GM12878 (cell line): ENCODE measurements around the gene ARHGAP44. TPM values are rescaled to one million over a fixed set of nuclear protein-coding genes. Genes with fewer than 3 reads are reported as not detected.

Experiments used
- ATAC-seq: fragments of 200-7000 bp; cut with Tn5 transposase; 3 replicates; pipeline ENCODE4 v1.9.1; 2020; ENCODE audit warnings: mild to moderate bottlenecking, moderate library complexity
- BruUV-seq: library from RNA; stranded (reverse); fragments of 400-500 nt; replicated peaks from 2 replicates; lab custom pipeline; 2021; lab: Mats Ljungman, UMichigan
- CTCF ChIA-PET: fragments of 300-600 bp; sonication (Branson Sonifier 250); formaldehyde crosslinking; extraction: SDS; loops from one replicate; lab custom pipeline; 2021; ENCODE audit warnings: inconsistent platforms; lab: Yijun Ruan, JAX
- POLR2A ChIA-PET: fragments of 350-600 bp; formaldehyde crosslinking; extraction: SDS; loops from one replicate; lab custom pipeline; 2021; ENCODE audit warnings: inconsistent platforms; lab: Charles Lee
- RAD21 ChIA-PET: fragments of 300-600 bp; sonication (Branson Sonifier 250); formaldehyde crosslinking; loops from one replicate; lab custom pipeline; 2023; ENCODE audit warnings: antibody characterized with exemption; ENCODE audit not compliant: unreplicated experiment; lab: Charles Lee
- SMC1A ChIA-PET: fragments of 300-600 bp; sonication (Branson Sonifier 250); formaldehyde crosslinking; loops from one replicate; lab custom pipeline; 2023; ENCODE audit not compliant: unreplicated experiment, uncharacterized antibody; lab: Charles Lee
- DNase-seq: peaks from one replicate; pipeline ENCODE4 v3.0.0-alpha.2; 2011; ENCODE audit warnings: low read depth, low spot score
- FAIRE-seq: peaks from 3 replicates; lab custom pipeline; 2011; peaks lifted over from hg19 to GRCh38; lab: Jason Lieb, UNC
- H2AFZ ChIP-seq: 2 replicates; pipeline ENCODE4 v1.6.0; 2011; ENCODE audit warnings: low read depth, low read length, control low read depth; ENCODE audit not compliant: control insufficient read depth
- H3K27ac ChIP-seq: 2 replicates; pipeline ENCODE4 v1.5.1; 2011; ENCODE audit warnings: control low read depth; ENCODE audit not compliant: control insufficient read depth, insufficient read depth
- H3K27me3 ChIP-seq, 2 experiments: replicated peaks in 1 of 2; 2 replicates each; pipeline versions ENCODE4 v1.6.0 to v1.6.1; 2011; ENCODE audit warnings: low read length in 1 of 2; ENCODE audit not compliant: control insufficient read depth in 2 of 2, insufficient read depth in 2 of 2
- H3K36me3 ChIP-seq, 2 experiments: 2 replicates each; pipeline ENCODE4 v1.5.1; 2011; ENCODE audit warnings: low read length in 1 of 2; ENCODE audit not compliant: control insufficient read depth in 2 of 2, insufficient read depth in 2 of 2
- H3K4me1 ChIP-seq: 2 replicates; pipeline ENCODE4 v1.6.1; 2011; ENCODE audit warnings: mild to moderate bottlenecking, low read length, moderate library complexity, mixed read lengths; ENCODE audit not compliant: control insufficient read depth, insufficient read depth
- H3K4me2 ChIP-seq: 2 replicates; pipeline ENCODE4 v1.6.0; 2011; ENCODE audit warnings: control low read depth; ENCODE audit not compliant: control insufficient read depth, insufficient read depth
- H3K4me3 ChIP-seq: fragments of 200-600 bp; sonication (generic); 2 replicates; pipeline ENCODE4 v1.5.1; 2016
- H3K79me2 ChIP-seq: 2 replicates; pipeline ENCODE4 v1.6.0; 2011; ENCODE audit warnings: low read length; ENCODE audit not compliant: control insufficient read depth, insufficient read depth
- H3K9ac ChIP-seq: 2 replicates; pipeline ENCODE4 v1.8.0; 2011; ENCODE audit warnings: low read length, control low read depth, mixed read lengths; ENCODE audit not compliant: control insufficient read depth, insufficient read depth
- H3K9me3 ChIP-seq: replicated peaks from 3 replicates; pipeline ENCODE4 v1.5.1; 2011; ENCODE audit warnings: mild to moderate bottlenecking, low read length; ENCODE audit not compliant: control insufficient read depth, insufficient read depth
- H4K20me1 ChIP-seq: 2 replicates; pipeline ENCODE4 v1.6.0; 2011; ENCODE audit not compliant: control insufficient read depth, insufficient read depth
- ATF3 ChIP-seq: IDR thresholded peaks from 2 replicates; pipeline ENCODE4 v1.6.1; 2011; ENCODE audit warnings: low read depth, mild to moderate bottlenecking, low read length, moderate library complexity, borderline replicate concordance; ENCODE audit errors: extremely low read depth
- BACH1 ChIP-seq: fragments of 450-650 bp; IDR thresholded peaks from 2 replicates; pipeline ENCODE4 v1.6.1; 2017; ENCODE audit warnings: mild to moderate bottlenecking, borderline replicate concordance
- BCL11A ChIP-seq: IDR thresholded peaks from 2 replicates; pipeline ENCODE4 v1.6.1; 2011; ENCODE audit warnings: low read depth, low read length
- BMI1 ChIP-seq: fragments of 450-650 bp; IDR thresholded peaks from 2 replicates; pipeline ENCODE4 v1.6.1; 2016; ENCODE audit warnings: mild to moderate bottlenecking, moderate library complexity, borderline replicate concordance
- CBX3 ChIP-seq: fragments of 200-600 bp; sonication (generic); IDR thresholded peaks from 2 replicates; pipeline ENCODE4 v1.6.1; 2016; ENCODE audit warnings: low read depth, borderline replicate concordance
- FOXK2 ChIP-seq: fragments of 450-650 bp; IDR thresholded peaks from 2 replicates; pipeline ENCODE4 v1.6.1; 2017; ENCODE audit warnings: mild to moderate bottlenecking, moderate library complexity
- IRF5 ChIP-seq: fragments of 450-650 bp; IDR thresholded peaks from 2 replicates; pipeline ENCODE4 v1.6.1; 2017; ENCODE audit warnings: borderline replicate concordance
- SMARCA5 ChIP-seq: fragments of 450-650 bp; IDR thresholded peaks from 2 replicates; pipeline ENCODE4 v1.6.1; 2017; ENCODE audit warnings: mild to moderate bottlenecking
- SMC3 ChIP-seq: IDR thresholded peaks from 2 replicates; pipeline ENCODE4 v1.6.1; 2011; ENCODE audit warnings: low read length, improper control_type of control experiment, borderline replicate concordance
- SUZ12 ChIP-seq: fragments of 200-600 bp; sonication (generic); IDR thresholded peaks from one replicate; pipeline ENCODE4 v1.6.1; 2018; ENCODE audit warnings: antibody characterized with exemption, mild to moderate bottlenecking; ENCODE audit not compliant: unreplicated experiment
- ZBTB33 ChIP-seq: fragments of 450-650 bp; IDR thresholded peaks from 2 replicates; pipeline ENCODE4 v1.6.1; 2017; ENCODE audit warnings: mild to moderate bottlenecking
- WGBS: methylation state at CpG from one replicate; pipeline ENCODE4 v1.1.6; 2016; ENCODE audit warnings: low lambda C conversion rate; ENCODE audit not compliant: insufficient replicate concordance, insufficient coverage; ENCODE audit errors: missing lambda C conversion rate; 5-methylcytosine and 5-hydroxymethylcytosine counted together
- in situ Hi-C: fragments of 300-500 bp; cut with MboI; formaldehyde crosslinking; loops from 9 replicates; pipeline ENCODE4 v1.14.3; 2018; ENCODE audit warnings: mixed read lengths
- intact Hi-C: fragments of 100-400 bp; cut with micrococcal nuclease; formaldehyde crosslinking; loops from one replicate; pipeline ENCODE4 v1.14.2; 2022; ENCODE audit not compliant: unreplicated experiment
- polyA plus RNA-seq, 11 experiments: library from polyadenylated mRNA; depleted of rRNA in 4 of 11; unstranded in 6 of 11; stranded (reverse) in 5 of 11; fragments of >200 nt; fragmentation: Nextera tagmentation in 4 of 11; fragmentation: Illumina TruSeq in 1 of 11; extraction: Ambion mirVana in 4 of 11; extraction: Trizol in 1 of 11; gene quantifications; 1 replicate in 1 of 11; 2 replicates in 10 of 11; pipeline versions ENCODE4 v1.2.1 to v1.2.3, GENCODE V29; 2011 to 2016; ENCODE audit warnings: inconsistent platforms in 2 of 11, missing spikeins in 2 of 11, low read depth in 1 of 11
- total RNA-seq, 4 experiments: library from RNA; depleted of rRNA in 3 of 4; stranded (reverse); fragments of >200 nt in 3 of 4; fragmentation: Illumina TruSeq in 1 of 4; extraction: Trizol in 1 of 4; gene quantifications; 2 replicates each; pipeline versions ENCODE4 v1.2.1 to v1.2.3, GENCODE V29; 2013 to 2021
- TF ChIP-seq, protein P1 (sequence below): fragments of 450-650 bp; IDR thresholded peaks from 2 replicates; pipeline ENCODE4 v1.6.1; 2016; ENCODE audit warnings: mild to moderate bottlenecking
- TF ChIP-seq, protein P2 (sequence below): IDR thresholded peaks from 2 replicates; pipeline ENCODE4 v1.6.1; 2011; ENCODE audit warnings: low read depth, low read length, improper control_type of control experiment, borderline replicate concordance
- TF ChIP-seq, protein P3 (sequence below): IDR thresholded peaks from 2 replicates; pipeline ENCODE4 v1.6.1; 2011; ENCODE audit warnings: mild to moderate bottlenecking, low read depth, low read length, moderate library complexity; ENCODE audit not compliant: insufficient replicate concordance

Gene ARHGAP44
- total and polyA plus RNA-seq, 10 of the 15 experiments (the other 5 are each of a cell fraction or from before 2014, with no cell fraction given), result 0.11 to 1.2 (median 0.48) TPM

DNA sequence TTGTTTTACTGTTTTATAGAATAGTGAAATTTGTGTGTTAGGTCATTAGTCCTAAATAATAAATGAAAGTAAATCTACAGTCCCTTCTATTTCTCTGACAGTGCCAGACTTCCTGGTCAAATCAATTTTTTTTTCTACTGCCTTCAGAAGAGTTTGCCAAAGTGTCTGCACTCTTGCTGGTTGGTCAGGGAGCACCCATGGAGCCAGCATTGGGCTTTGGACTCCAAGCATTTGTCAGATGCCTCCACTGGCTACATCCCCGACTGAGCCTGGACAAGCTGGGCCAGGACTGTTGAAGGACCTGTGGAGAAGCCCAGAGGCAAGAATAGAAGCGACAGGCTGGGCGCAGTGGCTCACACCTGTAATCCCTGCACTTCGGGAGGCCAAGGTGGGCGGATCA, 174.9 kb downstream of the ARHGAP44 start (continued):
- TF ChIP-seq, protein P1, sequence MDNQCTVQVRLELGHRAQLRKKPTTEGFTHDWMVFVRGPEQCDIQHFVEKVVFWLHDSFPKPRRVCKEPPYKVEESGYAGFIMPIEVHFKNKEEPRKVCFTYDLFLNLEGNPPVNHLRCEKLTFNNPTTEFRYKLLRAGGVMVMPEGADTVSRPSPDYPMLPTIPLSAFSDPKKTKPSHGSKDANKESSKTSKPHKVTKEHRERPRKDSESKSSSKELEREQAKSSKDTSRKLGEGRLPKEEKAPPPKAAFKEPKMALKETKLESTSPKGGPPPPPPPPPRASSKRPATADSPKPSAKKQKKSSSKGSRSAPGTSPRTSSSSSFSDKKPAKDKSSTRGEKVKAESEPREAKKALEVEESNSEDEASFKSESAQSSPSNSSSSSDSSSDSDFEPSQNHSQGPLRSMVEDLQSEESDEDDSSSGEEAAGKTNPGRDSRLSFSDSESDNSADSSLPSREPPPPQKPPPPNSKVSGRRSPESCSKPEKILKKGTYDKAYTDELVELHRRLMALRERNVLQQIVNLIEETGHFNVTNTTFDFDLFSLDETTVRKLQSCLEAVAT, result no peak
- TF ChIP-seq BCL11A (no peak), BMI1 (no peak), FOXK2 (no peak), SMARCA5 (no peak), BACH1 (no peak), ZBTB33 (no peak), SUZ12 (no peak)
- TF ChIP-seq, protein P2, sequence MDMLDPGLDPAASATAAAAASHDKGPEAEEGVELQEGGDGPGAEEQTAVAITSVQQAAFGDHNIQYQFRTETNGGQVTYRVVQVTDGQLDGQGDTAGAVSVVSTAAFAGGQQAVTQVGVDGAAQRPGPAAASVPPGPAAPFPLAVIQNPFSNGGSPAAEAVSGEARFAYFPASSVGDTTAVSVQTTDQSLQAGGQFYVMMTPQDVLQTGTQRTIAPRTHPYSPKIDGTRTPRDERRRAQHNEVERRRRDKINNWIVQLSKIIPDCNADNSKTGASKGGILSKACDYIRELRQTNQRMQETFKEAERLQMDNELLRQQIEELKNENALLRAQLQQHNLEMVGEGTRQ, result no peak

DNA sequence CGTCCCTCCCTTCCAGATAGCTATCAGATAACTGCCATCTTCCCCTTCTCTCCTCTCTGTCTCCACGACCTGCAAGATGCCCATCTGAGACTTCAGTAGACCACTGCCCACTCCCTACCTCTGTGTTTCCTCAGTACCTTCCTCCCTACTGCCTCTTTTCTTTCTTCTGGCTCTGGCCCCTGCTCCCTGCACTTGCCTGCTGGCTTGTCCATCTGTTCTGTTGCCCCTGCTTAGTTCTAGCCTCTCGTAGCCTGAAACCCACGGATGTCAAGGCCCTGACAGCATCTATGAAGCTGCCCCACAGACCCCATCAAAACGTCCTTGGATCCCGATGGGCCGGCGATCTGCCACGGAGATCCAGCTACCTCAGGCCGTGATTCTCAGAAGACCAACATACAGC, 175.5 kb downstream of the ARHGAP44 start:
- ChIA-PET SMC1A (no interaction called here), POLR2A (no interaction called here), CTCF (no interaction called here)
- WGBS, result 57% methylated on average over 10 of the region's 10 CpGs
- Histone ChIP-seq H3K4me3 (no peak overlapping the region), H2AFZ (no peak overlapping the region), H3K27ac (no peak overlapping the region), H3K9me3 (no peaks in the 10 kb centered on the region), H3K79me2 (no peaks in the 10 kb centered on the region), H3K4me2 (no peak overlapping the region)
- no peak for DNase-seq
- no peak for FAIRE-seq
- no TSS peak for BruUV-seq
- in situ Hi-C loops (no loop called here), intact Hi-C loops (no loop called here)
- no peak for TF ChIP-seq SMC3
- no peak for TF ChIP-seq CBX3
- TF ChIP-seq ATF3, result no peak
- TF ChIP-seq IRF5, result no peak
- TF ChIP-seq, protein P3, sequence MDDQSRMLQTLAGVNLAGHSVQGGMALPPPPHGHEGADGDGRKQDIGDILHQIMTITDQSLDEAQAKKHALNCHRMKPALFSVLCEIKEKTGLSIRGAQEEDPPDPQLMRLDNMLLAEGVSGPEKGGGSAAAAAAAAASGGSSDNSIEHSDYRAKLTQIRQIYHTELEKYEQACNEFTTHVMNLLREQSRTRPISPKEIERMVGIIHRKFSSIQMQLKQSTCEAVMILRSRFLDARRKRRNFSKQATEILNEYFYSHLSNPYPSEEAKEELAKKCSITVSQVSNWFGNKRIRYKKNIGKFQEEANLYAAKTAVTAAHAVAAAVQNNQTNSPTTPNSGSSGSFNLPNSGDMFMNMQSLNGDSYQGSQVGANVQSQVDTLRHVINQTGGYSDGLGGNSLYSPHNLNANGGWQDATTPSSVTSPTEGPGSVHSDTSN, result no peak
- TF ChIP-seq, all 136 proteins: peak for 0
- Histone ChIP-seq H3K27me3 (no peaks in the 10 kb centered on the region), H3K4me1 (no peaks in the 10 kb centered on the region), H3K9ac (no peak overlapping the region), H4K20me1 (no peaks in the 10 kb centered on the region), H3K36me3 (no peaks in the 10 kb centered on the region)
- no peak for ATAC-seq
- RAD21 ChIA-PET, result no interaction called here
